Mucosa of gallbladder (tissue), 1 donor: ENCODE results near the gene PHETA1. TPM values are rescaled to one million over a fixed set of nuclear protein-coding genes. Genes with fewer than 3 reads are reported as not detected.
"Not testable (repeated sequence)": the region's sequence is repeated elsewhere in the genome, so short reads cannot be mapped to it uniquely, and the experiment has no call there.

Source experiments
- DNase-seq: peaks from one replicate; pipeline ENCODE4 v3.0.0-alpha.2; 2020; ENCODE audit warnings: low spot score
- total RNA-seq: library from RNA; stranded (reverse); gene quantifications from one replicate; pipeline ENCODE4 v1.2.1, GENCODE V29; 2021
- donor health status: DM: no; HTN: no; CAD: no.

The PHETA1 gene
- total RNA-seq, 1 donor from 2014 or later = 24.1 TPM

- no peak for DNase-seq
These were observed 17.9 kb downstream of the PHETA1 start for GRCh38 chr12:111351026-111351425.

DNA sequence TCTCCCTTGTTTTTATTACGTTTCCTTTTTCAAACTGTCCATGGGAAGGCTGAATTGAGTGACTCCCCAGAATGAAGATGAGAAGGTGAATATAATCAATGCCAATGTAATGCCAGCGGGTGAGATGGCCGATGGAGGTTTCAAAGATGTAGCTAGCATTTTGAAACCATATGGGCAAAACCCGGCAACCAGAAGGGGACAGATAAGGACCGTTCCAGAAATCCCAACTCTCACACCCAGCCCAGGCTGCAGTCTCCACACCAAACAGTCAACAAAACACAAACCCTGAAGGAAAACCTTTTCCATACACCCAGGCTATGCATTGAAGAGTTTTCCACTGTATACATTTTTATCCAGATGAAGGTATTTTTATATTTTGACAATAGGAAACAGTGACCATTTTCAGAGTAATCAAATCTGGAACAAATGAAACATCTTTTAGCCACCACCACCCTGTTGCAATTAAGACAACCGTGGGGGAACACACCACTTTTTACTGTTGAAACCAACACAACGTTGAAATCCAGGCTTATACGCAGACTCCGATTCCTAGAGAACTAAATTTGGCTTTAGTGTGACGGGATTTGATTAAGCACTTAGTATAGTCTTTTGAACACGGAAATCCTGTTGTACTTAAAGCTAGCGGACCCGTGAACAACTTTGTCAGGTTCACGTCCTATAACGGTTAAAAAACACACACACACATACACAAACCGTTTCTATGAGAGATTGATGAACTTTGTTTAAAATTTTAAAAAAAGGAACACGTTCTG is 19.0 kb downstream of the PHETA1 start:
- DNase-seq = no peak

DNA sequence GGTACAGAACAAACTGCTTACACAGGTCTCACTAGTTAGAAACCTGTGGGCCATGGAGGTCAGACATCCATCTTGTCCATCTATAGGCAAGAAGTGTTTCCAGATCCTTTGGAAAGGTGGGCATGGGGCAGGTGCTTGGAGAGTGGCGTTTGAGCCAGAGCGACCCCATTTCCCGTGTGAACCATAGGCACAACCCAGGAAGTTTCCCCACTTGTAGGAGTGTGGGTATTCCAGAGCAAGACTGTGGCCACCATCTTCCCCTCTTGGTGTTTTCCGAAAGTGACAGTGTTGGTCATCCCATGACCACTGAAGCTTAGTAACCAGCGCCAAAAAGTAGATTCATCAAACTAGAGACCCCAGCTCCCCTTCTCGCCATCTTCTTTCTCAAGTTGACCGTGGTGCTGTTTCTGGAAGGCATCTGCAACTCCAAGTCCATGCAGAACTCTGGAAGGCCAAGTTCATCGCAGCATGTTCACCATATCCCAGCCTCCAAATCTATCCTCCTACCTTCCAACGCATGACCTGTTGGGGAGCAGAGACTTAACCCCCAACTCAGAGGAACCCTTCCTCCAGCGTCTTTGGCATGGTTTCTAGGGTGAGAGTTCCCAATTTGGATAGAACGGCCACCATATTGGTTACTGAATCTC is 19.7 kb downstream of the PHETA1 start:
- no peak for DNase-seq

- no peak for DNase-seq
These were observed 20.8 kb downstream of the PHETA1 start for GRCh38 chr12:111347891-111348644.

DNA sequence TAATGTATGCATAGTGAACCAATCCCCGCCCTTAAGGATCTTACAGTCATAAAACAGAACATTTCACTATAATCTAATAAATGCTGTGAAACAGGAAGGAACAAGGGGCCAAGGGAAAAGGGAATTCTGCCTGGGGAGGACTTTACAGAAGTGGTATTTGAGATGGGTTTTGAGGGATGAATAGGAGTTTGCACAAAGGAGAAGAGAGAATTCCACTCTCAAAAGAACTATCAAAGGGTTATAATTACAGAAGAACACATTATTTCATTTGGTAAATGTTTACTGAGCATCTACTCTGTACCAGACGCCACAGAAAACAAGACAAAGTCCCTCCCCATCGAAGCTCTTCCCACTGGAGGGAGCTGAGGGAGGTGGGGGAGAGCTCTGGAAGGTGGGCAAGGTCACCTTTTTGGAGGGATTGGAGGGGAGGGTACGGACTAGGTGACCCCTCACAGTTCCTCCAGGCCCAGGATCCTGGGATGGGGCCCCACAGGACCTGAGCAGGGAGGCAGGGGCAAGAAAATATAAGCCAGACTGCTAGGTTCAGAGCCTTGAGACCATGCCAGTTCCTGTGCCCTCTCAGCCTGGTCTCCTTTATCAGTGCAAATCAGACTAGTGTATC is 24.5 kb downstream of the PHETA1 start:
- no peak for DNase-seq

- no peak for DNase-seq
These were observed 25.7 kb downstream of the PHETA1 start for GRCh38 chr12:111343181-111343580.

GRCh38 chr12:111342376-111342775 is 26.5 kb downstream of the PHETA1 start:
- no peak for DNase-seq

DNA sequence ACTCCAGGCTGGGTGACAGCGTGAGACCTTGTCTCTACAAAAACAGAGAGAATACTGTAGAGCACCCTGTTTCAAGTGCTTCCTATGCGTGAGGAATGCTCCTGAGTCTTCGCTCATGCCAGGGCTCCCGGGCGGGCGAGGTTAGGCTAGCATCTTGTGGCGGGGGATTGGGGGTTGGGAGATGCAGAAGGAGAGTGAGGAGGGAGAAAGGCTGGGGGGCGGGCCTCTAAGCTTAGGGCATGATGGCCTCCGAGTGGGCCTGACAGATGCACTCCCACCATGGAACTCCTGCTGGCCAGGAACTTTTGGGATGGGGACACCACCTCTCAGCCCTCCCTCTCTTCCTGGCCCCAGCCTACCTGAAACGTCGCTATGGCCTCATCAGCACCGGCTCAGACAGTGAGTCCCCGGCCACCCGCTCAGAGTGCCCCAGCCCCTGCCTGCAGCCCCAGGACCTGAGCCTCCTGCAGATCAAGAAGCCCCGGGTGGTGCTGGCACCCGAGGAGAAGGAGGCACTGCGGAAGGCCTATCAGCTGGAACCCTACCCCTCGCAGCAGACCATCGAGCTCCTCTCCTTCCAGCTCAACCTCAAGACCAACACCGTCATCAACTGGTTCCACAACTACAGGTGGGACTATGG is 27.3 kb downstream of the PHETA1 start:
- DNase-seq = no peak

DNA sequence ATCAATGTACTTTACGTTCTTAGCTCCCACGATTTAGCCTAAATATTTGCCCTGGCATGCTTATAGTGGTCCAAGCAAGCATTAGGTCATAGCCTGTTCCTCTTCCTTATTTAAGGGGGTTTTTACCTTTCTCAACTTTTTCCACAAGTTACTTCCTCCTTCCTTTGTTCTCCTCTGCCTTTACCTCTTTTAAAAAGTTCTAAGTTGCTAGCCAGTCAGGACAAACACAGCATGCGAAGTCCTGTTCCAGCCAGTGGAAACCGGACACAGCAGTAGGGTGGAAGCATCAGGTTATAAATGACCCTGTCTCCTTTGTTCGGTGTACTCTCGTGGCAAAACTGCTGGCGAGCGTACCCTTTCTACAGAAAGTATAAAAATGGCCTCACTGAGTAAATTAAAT is 28.2 kb downstream of the PHETA1 start:
- not testable (repeated sequence) for DNase-seq

DNA sequence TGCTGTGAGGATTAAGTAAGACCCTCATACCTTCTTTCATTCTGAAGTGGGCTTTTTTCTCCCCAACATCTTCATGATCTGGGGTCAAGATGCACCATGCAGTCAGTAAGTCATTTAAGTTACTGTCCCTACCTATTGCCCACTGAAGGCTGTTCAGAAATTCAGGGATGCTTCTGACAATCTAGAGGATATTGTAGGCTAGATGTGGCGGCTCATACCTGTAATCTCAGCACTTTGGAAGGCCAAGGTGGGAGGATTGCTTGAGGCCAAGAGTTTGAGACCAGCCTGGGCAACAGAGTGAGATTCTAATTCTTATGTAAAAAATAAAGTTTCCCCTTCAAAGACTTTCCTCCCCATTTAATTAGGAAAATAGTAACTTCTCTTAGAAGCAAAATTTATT is 28.7 kb downstream of the PHETA1 start:
- DNase-seq = no peak

GRCh38 chr12:111339321-111339938 is 29.5 kb downstream of the PHETA1 start:
- DNase-seq = no peak

GRCh38 chr12:111338096-111338495 is 30.8 kb downstream of the PHETA1 start:
- DNase-seq = no peak

DNA sequence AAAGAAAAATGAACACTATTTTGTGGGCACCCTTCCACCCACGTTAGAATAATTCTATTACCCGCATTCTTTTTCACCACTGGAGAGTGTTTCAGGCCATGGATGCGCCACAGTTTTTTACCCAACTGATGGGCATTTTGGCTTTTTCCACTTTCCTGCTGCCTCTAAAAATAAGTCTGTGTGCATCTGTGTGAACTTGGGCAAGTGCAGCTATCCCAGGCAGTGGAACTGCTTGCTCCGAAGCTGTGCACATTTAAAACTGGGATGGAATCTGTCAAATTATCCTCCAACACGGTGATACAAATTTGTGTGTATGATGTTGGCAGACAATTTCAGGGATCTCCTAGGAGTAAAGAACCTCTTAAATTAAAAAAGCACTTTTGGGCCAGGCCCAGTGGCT is 31.5 kb downstream of the PHETA1 start:
- no peak for DNase-seq

GRCh38 chr12:111336411-111336810 is 32.5 kb downstream of the PHETA1 start:
- DNase-seq = not testable (repeated sequence)

GRCh38 chr12:111335811-111336210 is 33.1 kb downstream of the PHETA1 start:
- no peak for DNase-seq

DNA sequence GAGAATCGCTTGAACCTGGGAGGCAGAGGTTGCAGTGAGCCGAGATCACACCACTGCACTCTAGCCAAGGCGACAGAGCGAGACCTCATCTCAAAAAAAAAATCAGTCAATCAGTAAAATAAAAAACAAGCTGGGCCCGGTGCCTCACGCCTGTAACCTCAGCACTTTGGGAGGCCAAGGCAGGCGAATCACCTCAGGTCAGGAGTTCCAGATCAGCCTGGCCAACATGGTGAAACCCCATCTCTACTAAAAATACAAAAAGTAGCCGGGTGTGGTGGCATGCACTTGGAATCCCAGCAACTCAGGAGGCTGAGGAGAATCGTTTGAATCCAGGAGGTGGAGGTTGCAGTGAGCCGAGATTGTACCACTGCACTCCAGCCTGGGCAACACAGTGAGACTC is 33.6 kb downstream of the PHETA1 start:
- not testable (repeated sequence) for DNase-seq

DNA sequence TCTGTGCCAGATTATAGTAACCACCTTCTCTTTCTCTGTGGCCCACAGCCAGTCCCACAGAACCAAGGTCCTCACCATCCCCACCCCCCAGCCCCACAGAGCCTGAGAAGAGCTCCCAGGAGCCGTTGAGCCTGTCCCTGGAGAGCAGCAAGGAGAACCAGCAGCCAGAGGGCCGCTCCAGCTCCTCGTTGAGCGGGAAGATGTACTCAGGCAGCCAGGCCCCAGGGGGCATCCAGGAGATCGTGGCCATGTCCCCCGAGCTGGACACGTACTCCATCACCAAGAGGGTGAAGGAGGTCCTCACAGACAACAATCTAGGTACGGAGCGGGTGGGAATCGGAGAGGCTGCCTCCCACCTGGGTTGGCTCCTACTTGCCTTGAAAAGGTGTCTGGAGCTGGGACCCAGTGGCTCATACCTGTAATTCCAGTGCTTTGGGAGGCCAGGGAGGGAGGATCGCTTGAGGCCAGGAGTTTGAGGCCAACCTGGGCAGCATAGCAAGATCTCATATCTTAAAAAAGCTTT is 34.4 kb downstream of the PHETA1 start:
- DNase-seq = no peak

DNA sequence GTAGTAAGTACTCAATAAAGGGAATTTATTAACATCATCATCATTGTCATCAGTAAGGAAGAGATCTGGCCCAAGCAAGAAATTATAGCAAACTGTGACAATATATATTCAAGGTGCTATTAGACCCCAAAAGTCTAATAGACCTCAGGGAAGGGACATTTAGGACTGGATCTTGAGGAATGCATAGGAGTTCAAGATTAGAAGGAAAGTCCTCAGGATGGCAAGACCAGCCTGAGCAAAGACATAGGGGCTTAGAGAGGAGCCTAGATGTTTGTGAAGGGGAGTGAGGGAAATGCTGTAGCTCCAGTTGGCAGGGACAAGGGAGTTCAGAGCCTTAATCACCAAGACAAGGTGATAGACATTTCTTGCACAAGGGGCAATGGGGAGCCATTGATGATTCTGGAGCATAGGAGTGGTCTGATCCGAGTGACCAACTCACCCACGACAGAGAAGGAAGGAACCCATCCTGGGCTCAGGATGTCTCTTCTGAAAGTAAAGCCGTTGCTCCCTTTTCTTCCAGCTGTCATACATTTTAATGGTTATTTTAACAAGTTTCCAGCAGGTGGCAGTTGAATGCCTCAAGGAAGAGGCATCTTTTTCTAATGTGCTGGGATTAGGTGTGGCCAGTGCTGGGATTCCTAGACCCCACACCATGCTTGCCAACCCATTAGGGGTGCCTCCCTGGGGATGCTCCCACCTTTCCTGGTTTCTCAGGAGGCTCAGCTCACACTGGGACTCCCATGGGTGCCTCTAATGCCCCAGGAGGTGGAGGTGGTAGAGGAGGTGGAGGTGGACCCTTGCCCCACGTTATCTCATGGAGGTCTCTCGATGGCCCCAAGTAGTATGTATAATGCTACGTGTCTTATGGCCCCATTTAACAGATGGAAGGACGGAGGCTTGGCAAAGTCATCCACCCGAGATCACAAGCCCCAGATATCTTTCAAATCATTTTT is 37.8 kb downstream of the PHETA1 start:
- DNase-seq = no peak

GRCh38 chr12:111328138-111328537 is 40.8 kb downstream of the PHETA1 start:
- DNase-seq = no peak

DNA sequence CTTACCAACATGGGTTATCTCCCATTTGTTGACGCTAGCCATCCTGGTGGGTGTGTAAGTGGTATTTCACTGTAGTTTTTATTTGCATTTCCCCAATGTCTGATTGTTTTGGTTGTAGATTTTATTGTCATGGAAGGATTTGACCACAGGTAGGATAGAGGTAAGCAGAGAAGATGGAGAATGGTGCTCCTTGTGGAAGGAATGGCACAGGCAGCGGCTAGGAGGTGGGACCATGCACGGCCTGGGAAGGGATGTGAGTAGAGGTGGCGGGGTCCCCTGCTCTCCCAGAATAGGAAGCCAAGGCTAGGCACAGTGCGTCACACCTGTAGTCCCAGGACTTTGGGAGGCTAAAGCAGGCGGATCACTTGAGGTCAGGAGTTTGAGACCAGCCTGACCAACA is 41.4 kb downstream of the PHETA1 start:
- DNase-seq = no peak
